ENCODE results near the gene HOXC10.

The HOXC10 gene

DNA sequence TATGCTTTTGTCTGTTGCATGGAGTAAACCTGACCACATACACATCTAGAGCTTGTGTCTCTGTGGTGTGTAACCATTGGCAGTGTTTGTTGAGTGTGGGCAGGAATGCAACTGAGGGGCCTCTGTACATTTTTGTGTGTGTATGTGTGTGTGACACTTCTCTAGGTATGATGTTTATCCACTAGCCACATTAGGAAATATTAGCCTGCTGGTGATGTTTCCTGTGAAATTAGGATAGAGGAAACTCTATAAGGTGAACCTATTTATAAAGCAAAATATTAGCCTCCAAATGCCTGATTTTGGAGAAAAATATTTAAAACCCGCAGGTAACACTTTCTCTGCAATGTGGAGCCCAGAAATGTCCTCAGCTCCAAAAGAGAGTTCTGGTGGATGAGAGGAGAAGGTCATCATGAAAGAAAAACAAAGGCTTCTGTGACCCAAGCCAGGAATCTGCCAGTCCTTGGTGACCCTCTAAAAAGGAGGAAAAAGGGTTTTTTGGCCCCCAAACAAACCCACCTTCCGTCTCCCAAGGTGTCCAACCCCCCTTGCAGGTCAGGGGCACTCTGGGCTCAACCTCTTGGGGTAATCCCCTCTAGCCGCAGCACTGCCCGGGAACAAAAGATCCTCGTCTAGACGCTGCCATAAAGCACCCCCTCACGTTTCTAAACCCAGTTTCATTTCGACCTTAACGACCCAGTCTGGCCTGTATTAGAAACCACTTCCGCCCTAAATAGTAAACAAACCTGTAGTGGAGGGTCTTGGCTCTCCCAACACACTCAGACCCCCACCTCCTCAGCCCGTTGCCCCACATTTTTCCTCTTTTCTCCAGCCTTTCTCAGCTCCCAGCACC, 7.1 kb upstream of the HOXC10 start:
- no peak for DNase-seq (ENCODE audit: low read depth in 2 of 2)

DNA sequence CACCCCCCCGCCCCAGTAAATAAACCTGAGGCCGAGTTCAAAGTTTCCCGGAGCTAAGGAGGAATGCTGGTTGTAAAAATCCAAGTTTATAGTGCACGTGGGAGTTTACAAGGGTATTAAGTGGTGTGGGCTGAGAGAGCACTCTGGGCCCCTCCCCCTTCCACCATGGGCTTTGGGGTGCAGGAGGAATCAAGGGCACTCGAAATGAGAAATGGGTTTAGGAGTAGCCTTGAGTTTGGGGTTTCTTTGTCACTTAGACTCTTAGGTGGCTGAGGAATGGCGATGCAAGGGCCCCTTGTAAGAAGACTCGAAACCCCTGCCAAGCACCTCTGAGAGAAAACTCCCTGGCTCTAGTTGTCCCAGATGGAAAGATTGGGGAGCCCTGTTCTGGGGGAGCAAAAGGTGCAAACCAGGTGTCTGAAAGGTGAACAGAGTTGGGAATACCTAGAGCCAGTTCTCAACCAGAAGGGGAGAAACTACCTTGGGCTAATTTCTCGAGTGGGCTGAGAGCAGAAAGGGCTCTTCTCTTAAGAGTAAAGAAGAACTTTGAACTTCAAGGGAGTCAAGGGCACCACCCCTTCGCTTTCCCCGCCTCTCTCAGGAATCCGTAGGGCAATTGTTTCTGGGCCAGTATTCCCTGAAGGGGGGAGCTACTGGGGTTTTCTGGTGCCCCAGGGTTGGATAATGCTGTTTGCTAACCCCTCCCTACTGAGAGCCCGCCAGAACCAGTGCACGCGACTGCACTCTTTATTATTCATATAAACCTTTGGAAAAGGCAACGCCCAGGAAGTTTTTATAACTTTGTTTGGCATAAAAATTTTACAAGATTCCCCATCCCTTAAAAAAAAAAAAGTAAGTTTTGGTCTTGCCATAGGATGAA, 6.2 kb upstream of the HOXC10 start:
- no peak for DNase-seq (ENCODE audit: low read depth in 2 of 2)

DNA sequence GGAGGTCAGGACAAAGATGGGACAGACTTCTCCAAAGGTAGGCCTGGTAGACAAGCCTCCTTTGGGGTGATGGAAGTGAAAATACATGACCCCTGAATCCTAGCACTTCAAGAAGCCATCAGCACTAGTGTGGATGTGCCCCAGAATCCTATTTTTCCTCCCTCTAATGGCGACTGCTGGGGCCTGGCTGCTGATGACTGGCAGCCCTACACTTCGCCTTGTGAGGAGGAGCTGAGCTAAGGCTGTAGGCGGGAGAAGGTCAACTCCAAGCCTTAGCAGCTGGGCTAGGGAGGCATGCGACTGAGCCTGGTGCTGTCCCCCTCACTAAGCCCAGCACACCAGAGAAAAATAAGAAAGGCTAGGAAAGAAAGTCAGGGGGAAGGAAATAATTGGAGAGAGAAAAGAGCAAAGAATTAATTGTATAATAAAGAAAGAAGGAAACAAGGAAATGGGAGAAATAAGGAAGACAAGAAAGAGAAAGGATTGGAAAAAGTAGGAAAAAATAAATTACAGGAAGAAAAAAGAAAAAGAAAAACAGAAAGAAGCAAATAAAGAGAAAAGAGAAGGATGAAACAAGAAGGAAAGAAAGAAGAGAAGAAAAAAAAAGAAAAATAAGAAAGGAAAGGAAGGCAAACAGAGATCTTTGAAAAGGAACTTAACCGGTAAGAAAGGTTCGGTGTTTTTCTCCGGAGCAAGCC, 4.7 kb upstream of the HOXC10 start:
- no peak for DNase-seq (ENCODE audit: low read depth in 2 of 2)

DNA sequence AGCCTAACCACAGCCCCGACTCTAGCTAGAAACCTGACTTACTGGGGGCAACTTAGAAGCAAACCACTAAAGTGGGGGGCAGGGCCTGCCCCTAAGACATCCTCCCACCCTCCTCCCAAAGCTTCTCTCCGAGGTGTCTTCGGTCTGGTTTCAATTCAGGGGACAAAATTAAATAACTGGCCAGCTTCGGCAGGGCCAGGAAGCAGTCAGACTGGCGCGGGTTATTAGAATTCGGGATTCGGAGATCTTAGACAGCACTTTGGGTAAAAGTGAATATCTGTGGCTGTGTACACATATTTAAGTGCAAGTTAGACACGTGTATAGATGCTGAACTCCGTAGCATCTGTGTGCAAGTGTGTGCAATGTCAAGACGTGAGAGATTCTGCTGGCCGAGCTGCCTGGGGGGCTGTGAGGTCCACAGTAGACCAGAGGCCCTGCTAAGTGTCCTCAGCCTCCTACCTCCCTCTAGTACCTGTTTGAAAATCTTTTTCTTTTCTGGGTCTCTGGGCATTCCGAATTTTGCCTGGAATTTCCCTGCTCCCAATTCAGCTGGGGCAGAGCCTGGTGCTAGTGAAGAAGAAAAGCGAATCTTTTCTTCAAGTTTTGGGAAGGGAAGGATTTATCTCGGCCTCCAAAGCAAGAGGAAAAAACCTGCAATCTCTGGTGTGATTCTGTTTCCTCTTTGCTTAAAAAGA, 4.0 kb upstream of the HOXC10 start:
- no peak for DNase-seq (ENCODE audit: low read depth in 2 of 2)

DNA sequence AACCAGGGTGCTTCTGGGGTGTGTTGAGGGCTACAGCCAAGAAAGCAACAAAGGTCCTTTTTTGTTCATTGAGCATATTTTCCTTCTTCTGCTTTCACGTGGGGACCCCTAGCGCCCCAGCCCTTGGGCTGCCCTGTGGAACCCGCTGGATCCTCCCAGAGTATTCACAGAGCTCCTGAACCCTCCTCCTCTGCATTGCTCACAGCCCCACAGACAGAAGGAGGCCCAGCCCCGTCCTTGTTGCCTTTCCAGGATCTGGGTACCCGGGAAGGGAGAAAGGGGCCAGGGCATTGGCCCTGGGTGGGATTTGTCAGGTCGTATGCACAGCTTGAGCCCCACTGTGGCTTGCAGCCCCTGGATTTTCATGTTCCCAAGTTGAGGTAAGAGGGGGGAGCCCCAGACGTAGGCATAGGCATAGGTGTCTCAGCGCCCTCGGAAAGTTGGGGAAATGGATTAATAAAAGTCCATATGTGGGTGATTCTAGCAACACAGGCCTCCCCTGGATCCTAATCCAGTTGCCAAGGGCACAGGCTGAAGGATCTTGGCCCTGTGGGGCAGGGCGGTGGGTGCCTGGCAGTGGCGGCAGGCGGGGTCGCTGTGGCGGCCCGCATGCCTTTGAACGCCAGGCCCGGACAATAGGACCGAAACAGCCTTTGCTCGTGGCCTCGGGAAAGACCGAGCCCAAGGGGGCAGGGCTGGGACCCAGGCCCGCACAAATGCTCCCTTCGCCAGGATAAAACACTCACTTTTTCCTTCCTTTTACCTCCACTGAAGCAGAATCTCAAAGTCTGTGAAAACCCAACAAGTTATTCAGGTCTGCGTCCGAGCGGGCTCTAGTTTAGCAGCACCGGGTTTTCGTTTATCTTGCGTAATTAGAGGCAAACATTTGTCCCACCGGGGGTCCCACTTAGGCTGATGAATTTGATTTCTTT, 3.0 kb upstream of the HOXC10 start:
- no peak for DNase-seq (ENCODE audit: low read depth in 2 of 2)

DNA sequence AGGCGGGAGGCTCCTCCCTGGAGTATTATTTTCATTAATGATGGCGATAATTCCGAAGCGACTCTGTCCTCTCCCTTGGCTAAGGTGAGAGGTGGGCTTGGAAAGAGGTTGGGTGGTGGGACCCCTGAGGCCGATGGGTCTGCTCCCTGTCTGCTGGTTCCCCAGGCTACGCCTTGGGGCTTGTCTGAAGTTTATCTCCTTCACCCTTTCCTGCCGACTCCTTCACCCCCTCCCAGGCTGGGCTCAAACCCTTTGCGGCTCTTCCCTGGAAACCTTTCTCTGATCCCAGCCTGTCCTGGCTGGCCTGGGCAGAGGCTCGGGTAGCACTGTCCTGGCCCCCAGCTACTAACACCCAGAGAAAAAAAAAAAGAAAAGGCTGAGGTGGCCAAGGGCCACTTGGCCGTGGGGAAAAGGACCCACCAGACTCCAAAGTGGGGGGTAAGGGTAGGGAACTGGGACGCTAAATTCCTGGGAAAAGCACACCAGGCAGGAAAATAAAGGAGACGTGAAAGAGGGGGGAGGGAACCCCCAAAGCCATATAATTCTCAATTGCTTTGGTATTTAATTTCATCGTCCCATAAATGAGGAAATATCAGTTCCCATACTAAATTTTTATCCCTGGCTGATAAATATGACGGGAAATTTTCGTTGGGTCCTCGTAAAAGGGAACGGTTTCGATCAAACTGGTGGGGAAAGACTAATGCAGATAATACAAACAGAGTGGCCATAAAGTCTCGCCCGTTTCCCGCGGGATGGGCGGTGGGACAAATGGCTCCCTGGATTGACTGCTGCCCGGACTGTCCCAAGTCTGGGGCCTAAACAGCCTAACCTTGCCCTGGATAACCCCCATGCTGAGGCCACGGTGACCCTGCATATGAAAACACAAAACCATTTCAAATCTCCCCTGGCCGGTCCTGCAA, 2.0 kb upstream of the HOXC10 start:
- DNase-seq (ENCODE audit: low read depth in 2 of 2) = no peak

DNA sequence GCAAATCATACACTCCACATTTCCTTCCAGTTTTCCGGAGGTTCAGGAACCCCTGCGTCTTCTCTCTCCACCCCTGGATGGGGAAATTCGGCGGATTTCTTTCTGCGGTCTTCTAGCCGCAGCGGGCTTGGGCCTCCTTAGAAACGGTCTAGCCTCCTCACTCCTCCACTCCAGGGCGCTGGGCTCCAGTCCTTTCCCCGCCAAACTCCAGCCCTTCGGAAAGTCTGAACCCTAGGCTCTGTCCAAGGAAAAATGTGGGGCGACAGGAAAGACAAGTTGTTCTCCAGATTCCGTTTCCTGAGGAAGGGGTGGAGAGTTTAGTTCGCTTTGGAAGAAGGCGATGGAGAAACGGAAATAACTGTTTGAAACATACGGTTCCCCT, 1.4 kb upstream of the HOXC10 start:
- no peak for DNase-seq (ENCODE audit: low read depth in 2 of 2)

DNA sequence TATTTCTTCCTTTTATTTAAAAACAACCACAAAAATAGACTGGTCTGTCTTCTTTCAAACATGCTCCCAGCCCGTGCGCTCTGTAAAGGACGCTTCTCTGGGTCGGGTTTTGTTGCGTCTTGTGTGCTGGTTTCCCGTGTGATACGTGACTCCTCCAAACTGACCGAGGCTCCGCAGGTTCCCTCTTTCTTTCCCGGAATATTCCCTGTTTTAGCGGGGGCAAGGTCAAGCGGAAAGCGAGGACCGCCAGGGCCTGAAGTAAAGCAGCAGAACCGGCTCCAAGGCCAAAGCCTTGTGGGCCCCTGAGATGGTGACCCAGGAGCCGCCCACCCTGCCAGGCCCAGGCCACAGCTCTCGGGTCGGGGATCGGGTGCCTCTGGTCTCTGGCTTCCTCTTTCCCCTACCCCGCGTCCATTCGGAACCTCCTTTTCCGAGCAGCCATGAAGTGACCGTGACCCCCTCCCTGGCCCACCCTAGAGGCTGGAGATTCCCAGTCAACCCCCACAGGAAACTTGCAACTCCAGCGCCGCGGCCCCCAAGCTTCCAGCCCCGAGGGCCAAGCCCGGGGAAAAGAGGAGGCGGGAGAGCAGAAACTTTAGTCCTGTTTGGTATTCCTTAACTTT, 885 bp upstream of the HOXC10 start:
- no peak for DNase-seq (ENCODE audit: low read depth in 2 of 2)

DNA sequence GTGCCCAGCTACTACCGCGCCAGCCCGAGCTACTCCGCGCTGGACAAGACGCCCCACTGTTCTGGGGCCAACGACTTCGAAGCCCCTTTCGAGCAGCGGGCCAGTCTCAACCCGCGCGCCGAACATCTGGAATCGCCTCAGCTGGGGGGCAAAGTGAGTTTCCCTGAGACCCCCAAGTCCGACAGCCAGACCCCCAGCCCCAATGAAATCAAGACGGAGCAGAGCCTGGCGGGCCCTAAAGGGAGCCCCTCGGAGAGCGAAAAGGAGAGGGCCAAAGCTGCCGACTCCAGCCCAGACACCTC, 697 bp downstream of the HOXC10 start:
- DNase-seq (ENCODE audit: low read depth in 2 of 2) = no peak

DNA sequence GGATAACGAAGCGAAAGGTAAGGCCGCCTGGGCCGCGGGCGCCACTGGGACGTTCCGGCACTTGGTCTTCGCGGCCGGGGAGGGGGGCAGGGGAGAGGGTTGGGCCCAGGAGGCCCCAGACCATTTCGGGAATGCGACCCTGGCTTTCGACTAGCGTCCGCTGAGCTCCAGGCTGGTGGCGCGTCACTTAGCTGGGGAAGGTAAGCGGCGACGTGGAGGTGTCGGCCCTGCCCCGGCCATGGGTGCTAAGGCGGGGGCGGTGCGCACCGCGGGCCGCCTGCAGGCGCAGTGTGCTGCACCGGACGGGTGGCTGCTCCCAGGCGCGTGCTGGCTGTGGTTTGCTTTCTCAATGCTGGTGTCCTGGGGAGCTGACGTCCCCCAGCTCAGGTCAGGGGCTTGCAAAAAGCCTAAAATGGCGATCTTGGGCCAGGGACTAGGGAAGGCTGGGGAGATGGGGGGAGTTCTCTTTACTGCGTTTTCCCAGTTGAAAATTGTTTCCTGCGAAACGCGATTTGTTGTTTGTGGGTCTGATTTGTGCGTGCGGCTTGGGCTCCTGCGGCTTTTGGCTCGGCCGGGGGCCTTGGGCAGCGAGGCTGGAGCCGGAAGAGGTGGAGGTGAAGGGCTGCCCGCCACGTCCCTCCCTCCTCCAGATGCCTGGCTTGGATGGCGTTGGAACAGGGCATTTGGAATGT, 1.2 kb downstream of the HOXC10 start:
- DNase-seq (ENCODE audit: low read depth in 2 of 2) = no peak

DNA sequence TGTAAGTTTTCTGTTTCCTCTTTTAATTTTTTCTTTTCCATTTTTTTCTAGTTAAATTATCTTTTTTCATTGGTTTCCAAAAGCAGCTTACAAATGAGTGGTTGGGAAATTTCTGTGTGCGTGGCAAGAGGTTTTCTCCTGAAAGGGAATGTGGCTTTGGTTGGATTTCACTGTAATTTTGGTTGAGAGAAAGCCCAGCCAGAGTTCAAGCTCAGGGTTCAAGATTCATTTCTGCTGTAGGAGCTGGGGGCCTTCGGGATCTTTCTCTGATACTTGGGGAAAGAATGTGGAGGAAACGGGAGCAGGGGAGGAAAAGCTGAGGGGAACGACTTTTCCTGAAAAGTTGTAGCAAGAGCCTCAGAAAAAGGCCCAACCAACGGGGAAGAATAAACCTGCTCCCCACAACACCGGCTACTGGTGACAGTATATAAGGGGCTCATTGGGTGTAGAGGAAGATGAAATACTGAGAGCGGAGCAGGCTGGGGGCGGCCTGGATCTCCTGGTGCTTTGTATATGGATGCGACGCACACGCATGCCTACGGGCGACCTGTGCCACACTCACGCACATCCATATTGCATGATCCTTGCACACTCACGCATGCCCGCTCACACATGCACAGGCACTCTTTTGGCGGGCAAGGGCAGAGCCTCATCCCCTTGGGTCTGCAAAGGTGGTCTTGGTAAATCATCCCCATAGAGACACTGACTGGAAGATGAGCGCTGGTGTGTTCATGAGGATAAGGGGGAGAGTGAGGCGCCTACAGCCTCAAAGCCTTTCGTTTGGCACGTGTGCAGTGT, 1.9 kb downstream of the HOXC10 start:
- no peak for DNase-seq (ENCODE audit: low read depth in 2 of 2)

DNA sequence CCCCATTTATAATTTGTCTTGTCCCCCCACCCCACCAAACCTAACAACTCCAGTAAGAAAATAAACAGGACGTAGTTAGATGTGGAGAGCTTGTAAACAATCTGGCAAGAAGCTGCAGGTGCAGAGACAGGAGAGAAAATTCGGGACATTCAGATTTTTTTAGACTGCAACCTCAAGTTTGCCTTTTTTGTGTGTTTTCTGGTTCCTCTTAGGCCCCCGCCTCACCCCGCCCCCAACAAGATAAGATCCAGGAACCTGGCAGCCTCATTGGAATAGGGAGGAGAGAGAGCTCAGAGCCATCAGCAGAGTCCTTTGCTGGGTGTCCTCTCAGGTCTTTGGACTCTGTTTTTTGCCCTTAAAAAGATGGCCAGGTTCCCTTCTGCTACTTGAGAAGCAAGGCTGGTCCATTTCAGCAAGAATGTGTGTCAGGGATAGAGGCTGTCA, 2.9 kb downstream of the HOXC10 start:
- no peak for DNase-seq (ENCODE audit: low read depth in 2 of 2)

DNA sequence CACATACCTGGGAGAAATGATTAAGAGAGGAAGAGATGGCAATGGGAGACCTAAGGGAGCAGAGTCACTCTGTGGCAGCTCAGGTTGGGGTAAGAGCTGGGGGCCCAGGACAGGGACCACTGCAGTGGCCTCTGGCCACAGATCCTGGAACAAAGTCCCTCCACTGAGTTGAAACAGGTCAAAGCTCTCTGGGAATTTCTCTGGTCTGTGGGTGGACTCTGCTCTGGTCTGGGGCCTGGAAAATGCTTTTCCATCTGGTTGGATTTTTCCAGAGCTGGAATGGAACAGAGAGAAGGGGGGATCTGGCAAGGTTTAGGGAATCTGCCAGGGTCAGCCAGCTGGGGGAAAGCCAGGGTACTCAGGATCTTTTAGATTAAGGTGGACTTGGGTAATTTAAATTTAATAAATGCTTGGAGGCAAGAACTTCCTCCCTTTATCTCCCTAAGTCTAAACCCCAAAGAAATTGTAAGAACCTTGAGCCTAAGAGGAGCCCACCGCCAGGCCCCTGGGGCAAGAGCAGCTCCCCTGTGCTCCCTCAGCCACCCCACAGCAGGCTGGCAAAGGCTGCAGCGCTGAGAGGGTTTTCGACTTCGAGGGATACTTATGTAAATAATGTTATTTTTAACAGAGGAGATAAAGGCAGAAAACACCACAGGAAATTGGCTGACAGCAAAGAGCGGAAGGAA, 3.7 kb downstream of the HOXC10 start:
- DNase-seq (ENCODE audit: low read depth in 2 of 2) = no peak

DNA sequence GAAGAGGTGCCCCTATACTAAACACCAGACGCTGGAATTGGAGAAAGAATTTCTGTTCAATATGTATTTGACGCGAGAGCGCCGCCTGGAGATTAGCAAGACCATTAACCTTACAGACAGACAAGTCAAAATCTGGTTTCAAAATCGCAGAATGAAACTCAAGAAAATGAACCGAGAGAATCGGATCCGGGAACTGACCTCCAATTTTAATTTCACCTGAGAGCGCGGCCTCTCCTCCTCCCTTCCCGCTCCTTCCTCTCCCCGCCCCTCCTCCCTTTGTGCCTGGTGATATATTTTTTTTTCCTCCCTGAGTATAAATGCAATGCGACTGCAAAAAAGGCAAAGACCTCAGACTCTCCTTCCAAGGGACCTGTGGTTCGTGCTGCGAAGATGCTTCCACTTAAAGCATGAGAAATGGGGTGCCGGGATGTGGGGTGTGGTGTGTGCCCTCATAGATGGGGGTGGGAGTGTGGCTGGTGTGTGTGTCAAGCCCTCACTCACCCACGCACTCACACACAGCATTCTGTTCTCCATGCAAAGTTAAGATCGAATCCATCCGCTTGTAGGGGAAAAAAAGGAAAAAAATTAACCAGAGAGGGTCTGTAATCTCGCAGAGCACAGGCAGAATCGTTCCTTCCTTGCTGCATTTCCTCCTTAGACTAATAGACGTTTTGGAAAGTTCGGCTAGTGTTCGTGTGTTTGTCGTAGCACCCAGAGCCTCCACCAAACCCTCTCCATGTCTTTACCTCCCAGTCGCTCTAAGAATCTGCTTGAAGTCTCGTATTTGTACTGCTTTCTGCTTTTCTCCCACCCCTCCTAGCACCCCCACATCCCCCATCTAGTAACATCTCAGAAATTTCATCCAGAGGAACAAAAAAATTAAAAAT, 4.5 kb downstream of the HOXC10 start:
- no peak for DNase-seq (ENCODE audit: low read depth in 2 of 2)

DNA sequence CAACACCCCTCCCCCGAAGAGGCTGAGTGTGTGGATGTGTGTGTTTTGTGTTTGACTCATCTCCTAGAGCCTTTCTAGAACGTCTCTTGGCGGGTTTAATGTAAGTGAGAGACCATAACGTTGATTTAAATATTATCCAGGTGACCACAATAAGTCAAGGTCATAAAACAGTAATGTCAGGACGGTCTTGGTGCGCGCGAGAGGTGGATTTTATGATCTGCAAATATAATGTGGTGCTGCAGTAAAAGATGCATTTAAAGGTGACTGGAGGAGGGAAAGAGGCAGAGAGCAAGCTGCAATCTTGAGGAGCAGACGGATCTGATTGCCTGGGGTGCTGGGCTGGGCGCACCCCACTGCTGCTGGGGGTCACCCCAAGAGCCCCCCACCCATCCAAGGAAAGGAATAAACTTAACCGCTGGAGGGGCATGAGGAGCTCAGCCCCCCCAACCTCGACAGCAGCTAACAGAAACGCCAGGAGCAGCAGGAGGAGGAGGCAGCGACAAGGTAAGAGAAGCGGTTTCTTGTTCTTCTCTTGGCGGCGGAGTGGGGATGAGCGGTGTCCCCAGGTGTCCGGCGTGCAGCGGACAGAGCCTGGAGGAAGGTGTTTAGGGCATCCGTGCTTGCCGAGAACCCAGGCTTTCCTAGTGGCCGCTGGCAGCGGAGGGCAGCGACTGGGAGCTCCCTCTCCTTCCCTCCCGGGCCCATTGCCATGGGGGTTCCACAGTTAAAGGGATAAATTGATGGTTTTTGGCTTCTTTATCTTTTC, 5.5 kb downstream of the HOXC10 start:
- DNase-seq (ENCODE audit: low read depth in 2 of 2) = no peak

Measured in fibroblast of skin of left biceps (primary cell).